CD4-positive, alpha-beta T cell (primary cell): Measurements from ENCODE around the gene SESN3. TPM values are rescaled to one million over a fixed set of nuclear protein-coding genes. Genes with fewer than 3 reads are reported as not detected.

Source experiments
- ATAC-seq: fragments of 200-7000 bp; cut with Tn5 transposase; one replicate; pipeline ENCODE4 v1.10.0; 2022; ENCODE audit warnings: mild to moderate bottlenecking; ENCODE audit not compliant: poor library complexity
- CTCF ChIA-PET: fragments of 350-600 bp; sonication (Branson Sonifier 250); formaldehyde crosslinking; loops from one replicate; lab custom pipeline; 2021; ENCODE audit warnings: antibody characterized with exemption, inconsistent platforms; lab: Charles Lee
- POLR2A ChIA-PET: fragments of 350-600 bp; sonication (Branson Sonifier 250); formaldehyde crosslinking; loops from one replicate; lab custom pipeline; 2021; ENCODE audit warnings: antibody characterized with exemption, inconsistent platforms; lab: Charles Lee
- DNase-seq, 14 experiments: peaks; one replicate each; pipeline ENCODE4 v3.0.0-alpha.2; 2013 to 2020; ENCODE audit warnings: mixed read lengths in 2 of 14
- H3K27ac ChIP-seq, 2 donors: one replicate each; pipeline versions ENCODE4 v1.5.1 to v1.7.0; 2013; ENCODE audit warnings: low read length in 2 of 2, low read depth in 1 of 2, mild to moderate bottlenecking in 1 of 2
- H3K27me3 ChIP-seq, 2 experiments: 1 replicate in 1 of 2; 2 replicates in 1 of 2; pipeline versions ENCODE4 v1.6.1 to v1.7.0; 2013; ENCODE audit warnings: low read length in 2 of 2, control low read depth in 1 of 2, mild to moderate bottlenecking in 1 of 2, moderate library complexity in 1 of 2; ENCODE audit not compliant: insufficient read depth in 2 of 2, control insufficient read depth in 1 of 2
- H3K36me3 ChIP-seq: one replicate; pipeline ENCODE4 v1.6.1; 2013; ENCODE audit warnings: low read length, control low read depth; ENCODE audit not compliant: insufficient read depth
- H3K4me1 ChIP-seq: one replicate; pipeline ENCODE4 v1.6.1; 2013; ENCODE audit warnings: low read length, control low read depth; ENCODE audit not compliant: insufficient read depth
- H3K4me3 ChIP-seq: one replicate; pipeline ENCODE4 v1.5.1; 2013; ENCODE audit warnings: mild to moderate bottlenecking, low read length, moderate library complexity
- H3K9me3 ChIP-seq, 2 experiments: 1 replicate in 1 of 2; 2 replicates in 1 of 2; pipeline versions ENCODE4 v1.6.1 to v1.7.0; 2013; ENCODE audit warnings: low read length in 2 of 2, mild to moderate bottlenecking in 2 of 2, control low read depth in 1 of 2, moderate library complexity in 1 of 2; ENCODE audit not compliant: control insufficient read depth in 1 of 2, insufficient read depth in 1 of 2
- H3K27ac Mint-ChIP-seq: one replicate; pipeline ENCODE4 v1.8.0; 2020; ENCODE audit warnings: mixed read lengths
- H3K27me3 Mint-ChIP-seq: one replicate; pipeline ENCODE4 v1.8.0; 2021; ENCODE audit warnings: mixed read lengths
- H3K36me3 Mint-ChIP-seq: one replicate; pipeline ENCODE4 v1.8.0; 2021; ENCODE audit warnings: low read depth, mixed read lengths
- H3K4me1 Mint-ChIP-seq: one replicate; pipeline ENCODE4 v1.8.0; 2021; ENCODE audit warnings: low read depth, mixed read lengths
- H3K4me3 Mint-ChIP-seq: one replicate; pipeline ENCODE4 v1.8.0; 2020; ENCODE audit warnings: mild to moderate bottlenecking, mixed read lengths
- H3K9me3 Mint-ChIP-seq: one replicate; pipeline ENCODE4 v1.8.0; 2020; ENCODE audit warnings: mixed read lengths
- CTCF ChIP-seq: fragments of 200-600 bp; IDR thresholded peaks from one replicate; pipeline ENCODE4 v1.8.0; 2022; ENCODE audit warnings: antibody characterized with exemption, mild to moderate bottlenecking
- intact Hi-C, 2 experiments: fragments of 100-400 bp; cut with DNase I in 1 of 2; cut with micrococcal nuclease in 1 of 2; formaldehyde crosslinking; loops; one replicate each; pipeline versions ENCODE4 v1.15.1 to v1.9.0; 2023 to 2025; cut with DNase I, micrococcal nuclease
- total RNA-seq, 174 experiments: library from RNA in 2 of 174; stranded (reverse) in 2 of 174; gene quantifications; one replicate each; pipeline ENCODE4 v1.2.3 and lab custom pipeline; 2021 to 2026

SESN3 gene
- total RNA-seq, 2 experiments from 2014 or later, result 63.9 to 69.1 TPM

GRCh38 chr11:95230810-95231126 lies 234 bp downstream of the SESN3 start:
- Mint-ChIP-seq H3K27me3 (no peaks in the 10 kb centered on the region), H3K27ac (no peak overlapping the region)
- CTCF ChIA-PET, result interaction anchor here (1.0 to 2.6 kb wide), 10 partner anchors 9 to 489 kb away, joined by 3 to 13 read pairs (median 4); partner anchors contain the start of gene SRSF8

DNA sequence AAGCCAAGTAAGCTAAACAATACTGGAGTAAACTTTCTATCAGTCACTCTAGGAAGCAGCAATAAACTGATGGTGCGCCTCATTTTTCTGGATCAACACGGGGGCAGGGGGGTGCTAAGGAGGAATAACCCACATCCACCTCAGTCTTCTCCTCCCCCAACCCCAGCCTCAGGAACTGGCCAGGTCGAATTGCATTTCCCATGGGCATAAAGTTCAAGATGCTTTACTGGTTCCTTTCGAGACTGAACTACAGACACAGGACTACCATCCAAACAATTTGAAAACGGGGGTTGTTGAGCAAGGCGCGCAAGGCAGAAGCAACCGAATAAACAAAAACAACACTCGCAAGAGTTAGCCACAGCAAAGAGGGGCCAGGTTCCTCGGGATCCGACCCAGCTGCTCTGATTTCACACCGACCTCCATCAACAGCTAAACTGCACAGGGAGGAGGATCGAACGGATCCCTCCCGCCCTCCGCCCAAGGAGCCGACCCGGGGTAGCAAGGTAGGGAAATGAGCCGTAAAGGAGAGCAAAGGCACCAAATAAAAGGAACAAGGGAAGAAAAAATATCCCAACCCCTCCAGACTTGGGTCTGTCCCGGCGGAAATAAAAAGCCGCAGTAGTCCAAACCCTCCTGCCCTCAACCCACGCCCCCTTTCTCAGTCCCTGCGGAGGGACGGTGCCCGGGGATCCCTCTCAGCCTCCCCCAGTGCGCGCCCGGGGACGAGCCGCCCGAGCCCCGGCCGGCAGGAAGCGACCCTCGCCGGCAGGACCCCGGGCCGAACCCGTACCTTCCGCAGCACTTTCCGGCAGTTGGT lies 801 bp downstream of the SESN3 start:
- peaks cover 53% of the 10 kb centered on the region for H3K4me1 Mint-ChIP-seq
- H3K36me3 ChIP-seq, result peaks cover 2% of the 10 kb centered on the region
- no peak for TF ChIP-seq CTCF

More at GRCh38 chr11:95230810-95231126, 234 bp downstream of the SESN3 start:
- POLR2A ChIA-PET, result interaction anchor here (0.7 to 5.1 kb wide), 40 partner anchors 9 to 1489 kb away, joined by 3 to 158 read pairs (median 6); partner anchors contain the start of genes C11orf54, CEP57, CWC15 and ENDOD1
- peaks cover 52% of the 10 kb centered on the region for H3K4me1 Mint-ChIP-seq
- TF ChIP-seq CTCF, result no peak
- Histone ChIP-seq H3K36me3 (no peaks in the 10 kb centered on the region), H3K27ac (peak overlapping the region in 1 of 2 donors; percentile 63), H3K4me3 (peak overlapping the region; percentile 82), H3K9me3 (no peaks in the 10 kb centered on the region), H3K27me3 (no peaks in the 10 kb centered on the region), H3K4me1 (peaks cover 16% of the 10 kb centered on the region)
- DNase-seq (peak in 1 of 14 experiments; percentile 31), ATAC-seq (no peak)
- no peaks in the 10 kb centered on the region for H3K9me3 Mint-ChIP-seq
- intact Hi-C loops, result loop anchor here (1.0 to 10.0 kb wide), 11 partner anchors 24 to 1157 kb away; partner anchors contain the start of genes FAM76B (in 2 of the 2) and CCDC82 (in 1 of the 2)
- H3K36me3 Mint-ChIP-seq, result peaks cover 8% of the 10 kb centered on the region
- no peak overlapping the region for H3K4me3 Mint-ChIP-seq

GRCh38 chr11:95229199-95229992 lies 1.6 kb downstream of the SESN3 start:
- peak overlapping the region in 1 of 2 donors; percentile 10 for H3K27ac ChIP-seq
- H3K4me1 Mint-ChIP-seq, result peaks cover 53% of the 10 kb centered on the region
- ATAC-seq, result no peak

More for the DNA sequence above, 801 bp downstream of the SESN3 start:
- peak overlapping the region; percentile 10 to 63 for H3K27ac ChIP-seq
- intact Hi-C loops, result loop anchor here (2.0 to 10.0 kb wide), 11 partner anchors 38 to 1157 kb away; partner anchors contain the start of genes FAM76B (in 2 of the 2) and CCDC82 (in 1 of the 2)
- Mint-ChIP-seq H3K27me3 (no peaks in the 10 kb centered on the region), H3K27ac (peak overlapping the region; percentile 89), H3K36me3 (peaks cover 11% of the 10 kb centered on the region), H3K4me3 (peak overlapping the region; percentile 98), H3K9me3 (no peaks in the 10 kb centered on the region)
- ATAC-seq (no peak), DNase-seq (peak; percentile 5 to 55 (median 19))
- CTCF ChIA-PET, result interaction anchor here (0.9 to 2.3 kb wide), 9 partner anchors 17 to 476 kb away, joined by 3 to 11 read pairs (median 5); partner anchors contain the start of gene SRSF8
- H3K27me3 ChIP-seq, result no peaks in the 10 kb centered on the region
- no peaks in the 10 kb centered on the region for H3K9me3 ChIP-seq
- POLR2A ChIA-PET, result interaction anchor here (0.6 to 5.1 kb wide), 37 partner anchors 9 to 1103 kb away, joined by 3 to 158 read pairs (median 9); partner anchors contain the start of genes CEP57, ENDOD1, FAM76B and SRSF8
- peaks cover 16% of the 10 kb centered on the region for H3K4me1 ChIP-seq
- peak overlapping the region; percentile 82 for H3K4me3 ChIP-seq

More at GRCh38 chr11:95229199-95229992, 1.6 kb downstream of the SESN3 start:
- POLR2A ChIA-PET, result interaction anchor here (0.6 to 5.1 kb wide), 20 partner anchors 8 to 1104 kb away, joined by 3 to 158 read pairs (median 6); partner anchors contain the start of genes CEP57, ENDOD1 and FAM76B
- peaks cover 4% of the 10 kb centered on the region for H3K36me3 ChIP-seq
- TF ChIP-seq CTCF, result no peak
- peak in 2 of 14 experiments; percentile 23 to 30 for DNase-seq
- H3K27me3 Mint-ChIP-seq, result no peaks in the 10 kb centered on the region
- intact Hi-C loops, result loop anchor here (5.0 kb wide), 2 partner anchors 37 to 42 kb away; no protein-coding TSS in a partner anchor
- CTCF ChIA-PET, result interaction anchor here (0.9 to 2.3 kb wide), 6 partner anchors 16 to 477 kb away, joined by 3 to 10 read pairs (median 4); no protein-coding TSS in a partner anchor
- peak overlapping the region; percentile 98 for H3K4me3 Mint-ChIP-seq
- peak overlapping the region; percentile 82 for H3K4me3 ChIP-seq
- no peaks in the 10 kb centered on the region for H3K9me3 Mint-ChIP-seq
- H3K27ac Mint-ChIP-seq, result peak overlapping the region; percentile 89
- H3K36me3 Mint-ChIP-seq, result peaks cover 19% of the 10 kb centered on the region
- H3K9me3 ChIP-seq, result no peaks in the 10 kb centered on the region
- H3K4me1 ChIP-seq, result peaks cover 16% of the 10 kb centered on the region
- no peaks in the 10 kb centered on the region for H3K27me3 ChIP-seq
